ENCODE results near the gene ATP2C2.
"Not testable (repeated sequence)": the region's sequence is repeated elsewhere in the genome, so short reads cannot be mapped to it uniquely, and the experiment has no call there.

The ATP2C2 gene

GRCh38 chr16:84391151-84392030 lies 23.1 kb downstream of the ATP2C2 start:
- in situ Hi-C loops (cut with HindIII; ENCODE audit: low sequenced_read_pairs) = no loop called here

- in situ Hi-C loops (cut with HindIII; ENCODE audit: low sequenced_read_pairs) = no loop called here
Measured at GRCh38 chr16:84392031-84392360, 23.7 kb downstream of the ATP2C2 start.

- in situ Hi-C loops (cut with HindIII; ENCODE audit: low sequenced_read_pairs) = not testable (repeated sequence)
Measured at GRCh38 chr16:84396082-84396481, 27.7 kb downstream of the ATP2C2 start.

- in situ Hi-C loops (cut with HindIII; ENCODE audit: low sequenced_read_pairs) = no loop called here
Measured at GRCh38 chr16:84396537-84397008, 28.2 kb downstream of the ATP2C2 start.

- in situ Hi-C loops (cut with HindIII; ENCODE audit: low sequenced_read_pairs) = no loop called here
Measured at GRCh38 chr16:84397090-84397489, 28.8 kb downstream of the ATP2C2 start.

- in situ Hi-C loops (cut with HindIII; ENCODE audit: low sequenced_read_pairs) = no loop called here
Measured at GRCh38 chr16:84398701-84399100, 30.4 kb downstream of the ATP2C2 start.

GRCh38 chr16:84399912-84400311 lies 31.6 kb downstream of the ATP2C2 start:
- in situ Hi-C loops (cut with HindIII; ENCODE audit: low sequenced_read_pairs) = not testable (repeated sequence)

GRCh38 chr16:84403435-84403834 lies 35.1 kb downstream of the ATP2C2 start:
- in situ Hi-C loops (cut with HindIII; ENCODE audit: low sequenced_read_pairs) = not testable (repeated sequence)

- in situ Hi-C loops (cut with HindIII; ENCODE audit: low sequenced_read_pairs) = no loop called here
Measured at GRCh38 chr16:84404324-84404723, 36.0 kb downstream of the ATP2C2 start.

- in situ Hi-C loops (cut with HindIII; ENCODE audit: low sequenced_read_pairs) = no loop called here
Measured at GRCh38 chr16:84404936-84405639, 36.8 kb downstream of the ATP2C2 start.

GRCh38 chr16:84406006-84406963 lies 37.9 kb downstream of the ATP2C2 start:
- in situ Hi-C loops (cut with HindIII; ENCODE audit: low sequenced_read_pairs) = no loop called here

GRCh38 chr16:84407588-84408313 lies 39.4 kb downstream of the ATP2C2 start:
- in situ Hi-C loops (cut with HindIII; ENCODE audit: low sequenced_read_pairs) = no loop called here

GRCh38 chr16:84408314-84408690 lies 40.0 kb downstream of the ATP2C2 start:
- in situ Hi-C loops (cut with HindIII; ENCODE audit: low sequenced_read_pairs) = no loop called here

- in situ Hi-C loops (cut with HindIII; ENCODE audit: low sequenced_read_pairs) = no loop called here
Measured at GRCh38 chr16:84408856-84409255, 40.5 kb downstream of the ATP2C2 start.

- in situ Hi-C loops (cut with HindIII; ENCODE audit: low sequenced_read_pairs) = loop anchor here (5.0 kb wide), 1 partner anchor 38 kb away; no protein-coding TSS in a partner anchor
Measured at GRCh38 chr16:84410361-84411138, 42.2 kb downstream of the ATP2C2 start.

- in situ Hi-C loops (cut with HindIII; ENCODE audit: low sequenced_read_pairs) = loop anchor here (5.0 kb wide), 1 partner anchor 39 kb away; no protein-coding TSS in a partner anchor
Measured at GRCh38 chr16:84411768-84412167, 43.4 kb downstream of the ATP2C2 start.

- in situ Hi-C loops (cut with HindIII; ENCODE audit: low sequenced_read_pairs) = loop anchor here (5.0 kb wide), 1 partner anchor 40 kb away; no protein-coding TSS in a partner anchor
Measured at GRCh38 chr16:84412262-84412661, 43.9 kb downstream of the ATP2C2 start.

- in situ Hi-C loops (cut with HindIII; ENCODE audit: low sequenced_read_pairs) = loop anchor here (5.0 kb wide), 1 partner anchor 41 kb away; no protein-coding TSS in a partner anchor
Measured at GRCh38 chr16:84413244-84414004, 45.1 kb downstream of the ATP2C2 start.

All from DLD1 (cell line).